GM19035 (cell line): ENCODE data around the gene NPIPA5.
"Not testable (repeated sequence)": the region's sequence is repeated elsewhere in the genome, so short reads cannot be mapped to it uniquely, and the experiment has no call there.

Experiments
- ATAC-seq: cut with Tn5 transposase; IDR thresholded peaks from one replicate; pipeline ENCODE4 v1.9.1; 2021; ENCODE audit not compliant: unreplicated experiment

NPIPA5 gene

DNA sequence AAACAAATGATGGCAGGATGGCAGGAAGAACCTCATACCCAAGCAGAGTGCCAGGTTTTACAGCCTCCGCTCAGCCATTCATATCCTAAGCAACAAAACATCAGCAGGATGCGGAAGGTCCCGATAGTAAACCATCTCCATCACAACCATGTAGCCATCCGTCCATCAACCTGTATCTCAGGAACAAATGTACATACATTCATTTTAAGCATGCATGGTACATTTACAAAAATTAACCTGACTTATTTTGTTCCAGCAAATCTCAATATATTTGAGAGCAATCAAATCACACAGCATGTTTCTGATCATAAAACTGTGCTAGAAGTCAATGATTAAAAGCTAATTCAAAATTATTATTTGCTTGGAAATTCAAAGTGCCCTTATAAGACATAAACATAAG is at the start of gene NPIPA5:
TSS of gene NPIPA5 (minus strand) at position 101 of the 400 bp plus-strand sequence. CDS start at position 101, 0 bp downstream.
- not testable (repeated sequence) for ATAC-seq

DNA sequence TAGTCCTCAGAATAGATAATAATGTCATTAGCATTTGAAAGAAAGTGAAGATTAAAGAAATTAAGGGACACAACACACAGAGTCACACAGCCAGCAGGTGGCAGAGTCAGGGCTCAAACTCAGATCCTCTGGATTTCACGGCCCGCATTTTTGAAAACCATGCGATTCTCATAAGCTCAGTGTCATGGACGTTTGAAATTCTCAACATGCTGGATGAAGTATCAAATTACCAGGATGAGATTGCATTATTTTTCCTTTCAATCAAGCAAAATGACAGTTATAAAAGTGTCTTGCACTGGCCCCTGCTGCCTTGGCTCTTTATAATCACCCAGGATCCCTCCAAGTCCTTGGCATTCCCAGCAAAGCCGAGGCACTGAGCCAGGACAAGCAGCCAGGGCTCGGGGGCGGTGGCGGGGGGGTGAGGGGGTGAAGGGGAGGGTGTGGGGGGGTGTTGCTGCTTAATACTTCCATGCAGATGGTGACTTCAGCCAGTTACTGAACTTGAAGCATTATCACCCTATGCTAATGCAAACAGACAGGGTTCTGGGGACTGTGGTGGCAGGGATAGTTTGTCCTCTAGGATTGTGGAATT is 49.6 kb upstream of the NPIPA5 start:
- no peak for ATAC-seq

DNA sequence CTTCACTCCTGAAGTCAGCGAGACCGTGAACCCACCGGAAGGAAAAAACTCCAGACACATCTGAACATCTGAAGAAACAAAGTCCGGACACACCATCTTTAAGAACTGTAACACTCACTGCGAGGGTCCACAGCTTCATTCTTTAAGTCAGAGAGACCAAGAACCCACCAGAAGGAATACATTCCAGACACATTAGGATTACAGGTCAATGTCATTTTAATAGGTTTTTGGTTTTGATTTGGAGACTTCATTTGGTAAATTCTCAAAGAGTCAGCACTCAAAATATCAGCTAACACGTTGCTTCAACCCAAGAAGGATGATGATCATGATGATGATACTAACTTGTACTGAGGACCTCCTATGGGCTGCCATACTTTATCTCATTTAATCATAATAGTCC is 48.7 kb upstream of the NPIPA5 start:
- no peak for ATAC-seq

DNA sequence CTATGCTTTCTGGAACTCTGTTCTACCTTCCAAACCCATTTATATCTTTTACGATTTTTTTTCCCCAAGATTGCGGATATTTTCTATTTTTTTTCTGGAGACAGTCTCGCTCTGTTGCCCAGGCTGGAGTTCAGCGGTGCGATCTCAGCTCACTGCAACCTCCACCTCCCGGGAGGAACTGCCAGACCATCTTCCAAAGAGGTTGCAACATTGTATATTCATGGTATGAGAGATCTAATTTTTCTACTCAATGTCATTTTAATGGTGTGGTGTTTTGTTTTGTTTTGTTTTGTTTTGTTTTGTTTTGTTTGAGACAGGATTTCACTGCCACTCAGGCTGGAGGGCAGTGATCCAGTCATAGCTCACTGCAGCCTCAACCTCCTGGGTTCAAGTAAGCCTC is 47.8 kb upstream of the NPIPA5 start:
- ATAC-seq = no peak

DNA sequence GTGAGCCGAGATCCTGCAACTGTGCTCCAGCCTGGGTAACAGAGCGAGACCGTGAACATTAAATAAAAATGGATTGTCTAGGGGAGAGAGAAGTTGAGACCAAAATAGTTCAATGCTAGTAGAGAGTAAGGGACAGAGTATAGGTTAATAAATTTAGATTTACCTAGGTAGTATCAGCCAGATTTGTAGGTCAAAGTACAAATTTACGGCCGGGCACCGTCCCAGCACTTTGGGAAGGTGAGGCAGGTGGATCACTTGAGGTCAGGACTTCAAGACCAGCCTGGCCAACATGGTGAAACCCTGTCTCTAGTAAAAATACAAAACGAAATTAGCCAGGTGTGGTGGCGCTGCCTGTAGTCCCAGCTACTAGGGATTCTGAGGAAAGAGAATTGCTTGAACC is 44.1 kb upstream of the NPIPA5 start:
- ATAC-seq = no peak

DNA sequence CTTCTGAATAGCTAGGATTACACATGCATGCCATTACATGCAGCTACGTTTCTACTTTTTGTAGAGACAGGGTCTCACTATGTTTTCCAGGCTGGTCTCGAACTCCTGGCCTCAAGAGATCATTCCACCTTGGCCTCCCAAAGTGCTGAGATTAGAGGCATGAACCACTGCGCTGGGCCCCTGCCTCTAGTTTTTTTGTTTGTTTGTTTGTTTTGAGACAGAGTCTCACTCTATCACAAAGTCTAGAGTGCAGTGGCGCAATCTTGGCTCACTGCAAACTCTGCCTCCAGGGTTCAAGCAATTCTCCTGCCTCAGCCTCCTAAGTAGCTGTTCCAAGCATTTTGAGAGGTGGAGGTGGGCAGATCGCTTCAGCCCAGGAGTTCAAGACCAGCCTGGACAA is 43.6 kb upstream of the NPIPA5 start:
- ATAC-seq = not testable (repeated sequence)

GRCh38 chr16:15418206-15418605 is 40.1 kb upstream of the NPIPA5 start:
- ATAC-seq = no peak

DNA sequence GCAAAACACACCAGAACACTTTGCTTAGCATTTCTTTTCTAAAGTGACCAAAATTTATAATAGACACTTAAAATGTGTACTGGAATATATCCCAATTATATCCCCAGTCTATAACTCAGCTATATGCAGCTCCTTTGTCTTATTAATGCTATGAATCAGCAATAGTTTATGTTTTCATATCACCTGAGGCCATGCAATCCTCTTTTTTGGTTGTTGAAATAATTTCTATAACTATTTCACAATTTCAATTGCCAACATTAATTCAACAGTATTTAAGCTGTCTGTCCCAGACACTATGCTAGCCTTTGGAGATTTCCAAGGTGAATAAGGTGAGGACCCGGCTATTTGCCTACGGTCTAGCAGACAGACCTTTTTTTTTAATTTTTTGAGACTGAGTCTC is 39.1 kb upstream of the NPIPA5 start:
- ATAC-seq = no peak

- ATAC-seq = no peak
These were observed 37.5 kb upstream of the NPIPA5 start for GRCh38 chr16:15415511-15415985.

- not testable (repeated sequence) for ATAC-seq
These were observed 31.4 kb upstream of the NPIPA5 start for GRCh38 chr16:15409476-15409875.

DNA sequence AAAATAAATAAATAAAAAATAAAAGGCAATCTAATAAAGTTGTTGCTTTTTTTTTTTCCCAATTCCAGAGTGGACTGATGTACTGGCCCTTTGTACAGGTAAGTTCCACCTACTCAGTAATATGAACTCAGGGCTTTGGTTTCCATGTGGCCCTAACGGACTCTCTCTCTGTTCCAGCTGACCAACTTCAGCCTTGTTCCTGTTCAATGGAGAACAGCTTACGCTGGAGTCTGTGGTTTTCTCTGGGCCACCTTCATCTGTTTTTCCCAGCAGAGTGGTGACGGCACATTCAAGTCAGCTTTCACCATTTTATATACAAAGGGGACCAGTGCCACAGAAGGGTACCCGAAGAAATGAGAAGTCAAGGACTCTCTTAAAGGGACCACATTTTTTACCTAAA is 29.7 kb upstream of the NPIPA5 start:
- ATAC-seq = not testable (repeated sequence)

DNA sequence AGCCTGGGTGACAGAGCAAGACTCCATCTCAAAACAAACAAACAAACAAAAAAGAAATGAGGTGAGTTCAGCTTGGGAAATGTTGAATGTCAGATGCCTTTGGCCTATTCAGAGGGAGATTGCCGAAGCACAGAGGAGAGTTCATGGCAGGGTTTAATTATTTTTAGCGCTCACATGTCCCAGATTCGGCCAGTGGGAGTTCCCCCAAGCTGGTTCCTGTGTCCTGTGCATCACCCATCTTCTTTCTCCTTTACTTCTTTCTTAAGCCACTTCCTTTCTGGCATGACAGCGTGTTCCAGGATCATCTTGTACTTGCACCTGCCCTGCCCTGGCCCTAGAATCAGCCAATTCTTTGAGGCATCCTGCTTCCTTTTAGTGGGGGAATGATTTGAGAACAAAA is 26.7 kb upstream of the NPIPA5 start:
- no peak for ATAC-seq

GRCh38 chr16:15404091-15404490 is 26.0 kb upstream of the NPIPA5 start:
- ATAC-seq = not testable (repeated sequence)

DNA sequence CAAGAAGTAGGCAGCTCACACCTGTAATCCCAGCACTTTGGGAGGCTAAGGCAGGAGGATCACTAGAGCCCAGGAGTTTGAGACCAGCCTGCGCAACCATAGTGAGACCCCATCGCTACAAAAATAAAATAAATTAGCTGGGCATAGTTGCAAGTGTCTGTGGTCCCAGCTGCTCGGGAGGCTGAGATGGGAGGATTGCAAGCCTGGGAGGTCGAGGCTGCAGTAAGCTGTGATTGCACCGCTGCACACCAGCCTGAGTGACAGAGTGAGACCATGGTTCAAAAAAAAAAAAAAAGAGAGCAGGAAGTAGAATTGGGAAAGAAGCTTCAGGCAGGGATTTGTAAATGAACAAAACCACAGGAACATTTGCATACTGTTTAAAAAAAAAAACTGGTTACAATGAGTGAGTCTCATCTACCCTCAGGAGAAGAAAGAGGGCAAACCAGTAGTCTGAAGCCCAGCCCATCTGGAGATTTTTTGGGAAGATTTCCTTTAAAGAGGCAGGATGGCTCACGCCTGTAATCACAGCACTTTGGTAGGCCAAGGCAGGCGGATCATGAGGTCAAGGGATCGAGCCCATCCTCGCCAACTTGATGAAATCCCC is 25.4 kb upstream of the NPIPA5 start:
- no peak for ATAC-seq

- ATAC-seq = no peak
These were observed 23.9 kb upstream of the NPIPA5 start for GRCh38 chr16:15401972-15402371.

DNA sequence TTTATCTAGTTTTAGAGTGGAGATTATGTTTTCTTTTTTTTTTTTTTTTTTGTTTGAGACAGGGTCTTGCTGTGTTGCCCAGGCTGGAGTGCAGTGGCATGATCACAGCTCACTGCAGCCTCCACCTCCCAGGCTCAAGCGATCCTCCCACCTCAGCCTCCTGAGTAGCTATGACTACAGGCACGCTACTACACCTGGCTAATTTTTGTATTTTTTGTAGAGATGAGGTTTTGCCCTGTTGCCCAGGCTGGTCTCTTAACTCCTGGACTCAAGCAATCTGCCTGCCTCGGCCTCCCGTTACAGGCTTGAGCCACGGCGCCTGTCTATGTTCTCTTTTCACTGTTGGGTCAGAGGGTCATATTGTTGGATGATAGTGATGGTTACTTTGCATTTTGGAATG is 22.2 kb upstream of the NPIPA5 start:
- not testable (repeated sequence) for ATAC-seq

GRCh38 chr16:15399317-15399716 is 21.2 kb upstream of the NPIPA5 start:
- no peak for ATAC-seq

DNA sequence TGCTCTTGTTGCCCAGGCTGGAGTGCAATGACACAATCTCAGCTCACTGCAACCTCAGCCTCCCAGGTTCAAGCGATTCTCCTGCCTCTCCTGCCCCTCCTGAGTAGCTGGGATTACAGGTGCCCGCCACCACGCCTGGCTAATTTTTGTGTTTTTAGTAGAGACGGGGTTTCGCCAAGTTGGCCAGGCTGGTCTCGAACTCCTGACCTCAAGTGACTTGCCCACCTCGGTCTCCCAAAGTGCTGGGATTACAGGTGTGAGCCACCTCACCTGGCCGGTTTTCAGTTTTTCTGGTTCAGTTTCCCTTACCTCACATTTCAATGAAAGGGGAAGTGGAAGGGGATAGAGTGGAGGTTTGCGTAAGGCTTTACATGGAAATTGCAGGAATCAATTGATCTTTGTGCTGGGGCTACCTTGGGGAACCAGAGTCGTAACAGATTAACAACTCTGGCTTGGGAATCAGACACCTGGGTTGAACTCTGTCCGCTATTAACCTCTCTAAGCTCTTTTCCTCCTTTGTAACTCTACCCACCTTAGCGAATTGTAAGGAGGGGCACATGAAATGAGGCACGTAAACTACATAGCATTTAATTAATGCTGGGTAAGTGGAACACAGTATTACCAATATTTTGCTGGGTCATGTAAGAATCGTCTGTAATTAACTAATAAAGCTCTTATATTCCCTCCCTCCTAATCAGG is 20.7 kb upstream of the NPIPA5 start:
- no peak for ATAC-seq

DNA sequence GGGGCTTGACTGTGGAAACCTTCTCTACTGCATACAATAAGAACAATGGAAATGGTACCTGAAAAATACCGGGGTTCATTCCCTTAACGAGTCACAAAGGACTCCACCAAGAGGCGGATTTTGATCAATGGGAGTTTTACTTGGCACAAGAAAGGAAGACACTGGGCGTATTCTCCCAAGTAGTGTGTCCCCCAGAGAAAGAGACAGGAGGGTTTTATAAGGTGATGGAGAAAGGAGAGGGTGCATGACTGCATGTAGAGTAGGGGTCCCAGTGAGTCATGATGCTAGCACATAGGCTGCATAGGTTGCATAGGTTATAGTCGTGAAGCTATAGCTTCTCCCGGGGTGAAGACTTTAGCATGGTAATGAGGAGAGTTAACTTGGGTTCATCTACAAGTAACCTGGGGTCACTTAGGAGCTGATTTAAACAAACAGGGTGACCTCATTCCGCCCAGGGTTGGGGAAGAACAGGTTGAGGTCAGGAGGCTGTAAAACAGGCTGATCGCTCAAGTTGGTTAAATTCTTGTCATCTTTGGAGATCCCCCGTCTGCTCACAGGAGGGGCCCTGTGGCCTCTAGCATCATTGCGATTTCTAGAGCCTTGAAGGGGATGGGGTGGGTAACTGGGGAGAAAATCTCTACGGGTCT is 19.0 kb upstream of the NPIPA5 start:
- no peak for ATAC-seq

DNA sequence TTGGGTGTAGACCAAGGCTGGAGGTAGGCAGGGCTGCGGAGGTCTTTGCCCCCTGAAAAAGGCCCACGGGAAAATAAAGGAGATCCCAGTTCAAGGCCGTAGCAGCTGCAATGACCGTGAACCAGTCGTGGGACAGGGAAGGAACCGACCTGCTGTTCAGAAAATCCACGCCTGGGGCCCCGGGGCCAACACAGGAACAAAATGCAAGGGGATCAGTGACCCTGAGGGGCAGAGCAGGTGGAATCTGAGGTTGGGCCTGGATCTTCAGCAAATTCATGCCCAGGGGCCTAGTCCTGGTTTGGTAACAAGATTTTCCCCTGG is 18.4 kb upstream of the NPIPA5 start:
- not testable (repeated sequence) for ATAC-seq

- ATAC-seq = not testable (repeated sequence)
These were observed 17.8 kb upstream of the NPIPA5 start, which contains the start of gene MPV17L for GRCh38 chr16:15395631-15396508. Gene MPV17L (plus strand): TSS chr16:15395754. CDS start chr16:15395898, 144 bp downstream.
